K562 (cell line): ENCODE measurements around the gene WDR47. TPM values are rescaled to one million over a fixed set of nuclear protein-coding genes. Genes with fewer than 3 reads are reported as not detected.

Experiments used
- CCNT2 ChIP-seq: IDR thresholded peaks from 2 replicates; pipeline ENCODE4 v1.6.1; 2011; ENCODE audit warnings: borderline replicate concordance, low read depth, mild to moderate bottlenecking, moderate library complexity, mixed read lengths, low read length; ENCODE audit not compliant: insufficient read length; ENCODE audit errors: extremely low read depth
- EGR1 ChIP-seq: fragments of 450-650 bp; conservative IDR thresholded peaks from 2 replicates; pipeline ENCODE4 v1.6.1; 2017; ENCODE audit warnings: mild to moderate bottlenecking
- HMGN3 ChIP-seq: IDR thresholded peaks from 2 replicates; pipeline ENCODE4 v1.6.1; 2011; ENCODE audit warnings: borderline replicate concordance, low read depth, mild to moderate bottlenecking, mixed read lengths, low read length; ENCODE audit not compliant: insufficient read length; ENCODE audit errors: extremely low read depth
- POLR2B ChIP-seq: fragments of 450-650 bp; IDR thresholded peaks from 2 replicates; pipeline ENCODE4 v1.6.1; 2018; ENCODE audit warnings: low read depth; ENCODE audit not compliant: partially characterized antibody
- PURB ChIP-seq: sonication (generic); formaldehyde crosslinking; IDR thresholded peaks from 2 replicates; pipeline ENCODE4 v1.9.0; 2021; ENCODE audit warnings: low read depth, mild to moderate bottlenecking, missing genetic modification reagents
- TEAD1 ChIP-seq, 2 experiments: fragments of 450-650 bp in 1 of 2; sonication (generic) in 1 of 2; formaldehyde crosslinking; IDR thresholded peaks; 2 replicates each; pipeline versions ENCODE4 v1.4.0 to v1.8.0; 2020 to 2022; ENCODE audit warnings: mild to moderate bottlenecking in 2 of 2, missing genetic modification reagents in 1 of 2
- TSC22D4 ChIP-seq: fragments of 450-650 bp; IDR thresholded peaks from 2 replicates; pipeline ENCODE4 v1.6.1; 2016; ENCODE audit warnings: missing genetic modification characterization, missing biosample characterization, control low read depth
- polyA plus RNA-seq, 8 experiments: library from polyadenylated mRNA; depleted of rRNA in 4 of 8; stranded (reverse) in 5 of 8; unstranded in 3 of 8; fragments of >200 nt; fragmentation: Nextera tagmentation in 2 of 8; fragmentation: Illumina TruSeq in 1 of 8; extraction: Ambion mirVana in 2 of 8; extraction: Trizol in 1 of 8; gene quantifications; 2 replicates each; pipeline versions ENCODE4 v1.2.1 to v1.2.3, GENCODE V29; 2011 to 2014; ENCODE audit warnings: inconsistent platforms in 1 of 8, missing spikeins in 1 of 8
- total RNA-seq, 7 experiments: library from RNA; depleted of rRNA in 6 of 7; stranded (reverse); fragments of >200 nt in 6 of 7; fragmentation: Illumina TruSeq in 2 of 7; extraction: Trizol in 2 of 7; gene quantifications; 2 replicates each; pipeline versions ENCODE4 v1.2.1 to v1.2.3, GENCODE V29; 2011 to 2021; ENCODE audit warnings: low replicate concordance in 1 of 7
- TF ChIP-seq, protein P1 (sequence below): IDR thresholded peaks from 2 replicates; pipeline ENCODE4 v1.6.1; 2012; ENCODE audit warnings: low read depth, low read length, improper control_type of control experiment, borderline replicate concordance
- TF ChIP-seq, protein P2 (sequence below): fragments of 250-450 bp; sonication (Bioruptor Pico); IDR thresholded peaks from 2 replicates; pipeline ENCODE4 v1.4.0; 2020
- TF ChIP-seq, protein P3 (sequence below): fragments of 250-450 bp; sonication (Bioruptor Pico); IDR thresholded peaks from 2 replicates; pipeline ENCODE4 v1.9.0; 2021; ENCODE audit warnings: mild to moderate bottlenecking, inconsistent platforms

WDR47 gene
- total and polyA plus RNA-seq, 9 of the 15 experiments (the other 6 are each of a cell fraction or from before 2014, with no cell fraction given) = 1.3 to 10.1 (median 4.9) TPM

DNA sequence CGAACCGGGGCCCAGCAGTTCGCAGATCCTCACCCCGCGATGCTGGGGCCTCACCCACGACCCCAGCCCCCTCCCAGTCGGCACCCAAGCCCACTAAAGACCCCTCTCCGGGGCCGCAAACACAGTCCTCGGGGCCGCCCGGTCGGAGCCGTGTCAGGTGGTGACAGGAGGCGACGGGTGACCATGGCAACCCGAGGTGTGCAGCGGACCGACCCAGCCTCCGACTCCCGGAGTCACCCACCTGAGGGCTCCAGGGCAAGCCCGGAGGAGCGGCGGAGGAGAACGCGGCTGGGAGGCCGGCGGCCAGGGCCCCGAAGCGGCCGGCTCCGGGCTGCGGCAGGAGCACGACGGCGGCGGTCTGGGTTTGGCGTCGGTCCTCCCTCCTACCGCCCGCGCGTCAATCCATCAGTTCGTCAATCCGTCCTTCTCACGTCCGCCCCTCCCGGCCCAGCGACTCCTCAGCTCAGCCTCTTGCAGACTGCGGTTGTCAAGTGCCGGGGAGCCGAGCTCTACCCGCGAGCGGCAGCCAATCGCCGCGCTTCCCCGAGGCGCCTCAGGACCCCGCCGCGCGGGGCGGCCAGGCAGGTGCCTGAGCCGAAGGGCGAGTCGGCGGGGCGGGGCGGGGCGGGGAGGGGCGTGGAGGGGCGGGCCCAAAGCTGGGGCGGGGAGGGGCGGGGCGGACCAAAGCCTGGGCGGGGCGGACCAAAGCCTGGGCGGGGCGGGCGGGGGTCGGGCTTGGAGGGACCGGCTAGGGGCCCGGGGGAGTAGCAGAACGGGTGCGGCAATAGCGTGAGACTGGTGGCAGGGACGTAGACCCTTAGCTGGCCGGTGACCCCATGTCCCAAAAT lies at the start of gene WDR47 (continued):
- peak; percentile 79 for TF ChIP-seq CCNT2
- no peak for TF ChIP-seq PURB (CRISPR knock-in tag)
- TF ChIP-seq TSC22D4 (tag) = no peak
- TF ChIP-seq, protein P1, sequence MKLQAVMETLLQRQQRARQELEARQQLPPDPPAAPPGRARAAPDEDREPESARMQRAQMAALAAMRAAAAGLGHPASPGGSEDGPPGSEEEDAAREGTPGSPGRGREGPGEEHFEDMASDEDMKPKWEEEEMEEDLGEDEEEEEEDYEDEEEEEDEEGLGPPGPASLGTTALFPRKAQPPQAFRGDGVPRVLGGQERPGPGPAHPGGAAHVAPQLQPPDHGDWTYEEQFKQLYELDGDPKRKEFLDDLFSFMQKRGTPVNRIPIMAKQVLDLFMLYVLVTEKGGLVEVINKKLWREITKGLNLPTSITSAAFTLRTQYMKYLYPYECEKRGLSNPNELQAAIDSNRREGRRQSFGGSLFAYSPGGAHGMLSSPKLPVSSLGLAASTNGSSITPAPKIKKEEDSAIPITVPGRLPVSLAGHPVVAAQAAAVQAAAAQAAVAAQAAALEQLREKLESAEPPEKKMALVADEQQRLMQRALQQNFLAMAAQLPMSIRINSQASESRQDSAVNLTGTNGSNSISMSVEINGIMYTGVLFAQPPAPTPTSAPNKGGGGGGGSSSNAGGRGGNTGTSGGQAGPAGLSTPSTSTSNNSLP = no peak
- TF ChIP-seq TEAD1 (CRISPR knock-in tag; IDR thresholded peaks at IDR 0.05) = peak in 1 of 2 experiments; percentile 86; a peak in 2 of 4 replicates
- peak; percentile 81 for TF ChIP-seq EGR1
- TF ChIP-seq, protein P2, sequence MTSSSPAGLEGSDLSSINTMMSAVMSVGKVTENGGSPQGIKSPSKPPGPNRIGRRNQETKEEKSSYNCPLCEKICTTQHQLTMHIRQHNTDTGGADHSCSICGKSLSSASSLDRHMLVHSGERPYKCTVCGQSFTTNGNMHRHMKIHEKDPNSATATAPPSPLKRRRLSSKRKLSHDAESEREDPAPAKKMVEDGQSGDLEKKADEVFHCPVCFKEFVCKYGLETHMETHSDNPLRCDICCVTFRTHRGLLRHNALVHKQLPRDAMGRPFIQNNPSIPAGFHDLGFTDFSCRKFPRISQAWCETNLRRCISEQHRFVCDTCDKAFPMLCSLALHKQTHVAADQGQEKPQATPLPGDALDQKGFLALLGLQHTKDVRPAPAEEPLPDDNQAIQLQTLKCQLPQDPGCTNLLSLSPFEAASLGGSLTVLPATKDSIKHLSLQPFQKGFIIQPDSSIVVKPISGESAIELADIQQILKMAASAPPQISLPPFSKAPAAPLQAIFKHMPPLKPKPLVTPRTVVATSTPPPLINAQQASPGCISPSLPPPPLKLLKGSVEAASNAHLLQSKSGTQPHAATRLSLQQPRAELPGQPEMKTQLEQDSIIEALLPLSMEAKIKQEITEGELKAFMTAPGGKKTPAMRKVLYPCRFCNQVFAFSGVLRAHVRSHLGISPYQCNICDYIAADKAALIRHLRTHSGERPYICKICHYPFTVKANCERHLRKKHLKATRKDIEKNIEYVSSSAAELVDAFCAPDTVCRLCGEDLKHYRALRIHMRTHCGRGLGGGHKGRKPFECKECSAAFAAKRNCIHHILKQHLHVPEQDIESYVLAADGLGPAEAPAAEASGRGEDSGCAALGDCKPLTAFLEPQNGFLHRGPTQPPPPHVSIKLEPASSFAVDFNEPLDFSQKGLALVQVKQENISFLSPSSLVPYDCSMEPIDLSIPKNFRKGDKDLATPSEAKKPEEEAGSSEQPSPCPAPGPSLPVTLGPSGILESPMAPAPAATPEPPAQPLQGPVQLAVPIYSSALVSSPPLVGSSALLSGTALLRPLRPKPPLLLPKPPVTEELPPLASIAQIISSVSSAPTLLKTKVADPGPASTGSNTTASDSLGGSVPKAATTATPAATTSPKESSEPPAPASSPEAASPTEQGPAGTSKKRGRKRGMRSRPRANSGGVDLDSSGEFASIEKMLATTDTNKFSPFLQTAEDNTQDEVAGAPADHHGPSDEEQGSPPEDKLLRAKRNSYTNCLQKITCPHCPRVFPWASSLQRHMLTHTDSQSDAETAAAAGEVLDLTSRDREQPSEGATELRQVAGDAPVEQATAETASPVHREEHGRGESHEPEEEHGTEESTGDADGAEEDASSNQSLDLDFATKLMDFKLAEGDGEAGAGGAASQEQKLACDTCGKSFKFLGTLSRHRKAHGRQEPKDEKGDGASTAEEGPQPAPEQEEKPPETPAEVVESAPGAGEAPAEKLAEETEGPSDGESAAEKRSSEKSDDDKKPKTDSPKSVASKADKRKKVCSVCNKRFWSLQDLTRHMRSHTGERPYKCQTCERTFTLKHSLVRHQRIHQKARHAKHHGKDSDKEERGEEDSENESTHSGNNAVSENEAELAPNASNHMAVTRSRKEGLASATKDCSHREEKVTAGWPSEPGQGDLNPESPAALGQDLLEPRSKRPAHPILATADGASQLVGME (CRISPR knock-in tag) = peak; percentile 95
- TF ChIP-seq, protein P3, sequence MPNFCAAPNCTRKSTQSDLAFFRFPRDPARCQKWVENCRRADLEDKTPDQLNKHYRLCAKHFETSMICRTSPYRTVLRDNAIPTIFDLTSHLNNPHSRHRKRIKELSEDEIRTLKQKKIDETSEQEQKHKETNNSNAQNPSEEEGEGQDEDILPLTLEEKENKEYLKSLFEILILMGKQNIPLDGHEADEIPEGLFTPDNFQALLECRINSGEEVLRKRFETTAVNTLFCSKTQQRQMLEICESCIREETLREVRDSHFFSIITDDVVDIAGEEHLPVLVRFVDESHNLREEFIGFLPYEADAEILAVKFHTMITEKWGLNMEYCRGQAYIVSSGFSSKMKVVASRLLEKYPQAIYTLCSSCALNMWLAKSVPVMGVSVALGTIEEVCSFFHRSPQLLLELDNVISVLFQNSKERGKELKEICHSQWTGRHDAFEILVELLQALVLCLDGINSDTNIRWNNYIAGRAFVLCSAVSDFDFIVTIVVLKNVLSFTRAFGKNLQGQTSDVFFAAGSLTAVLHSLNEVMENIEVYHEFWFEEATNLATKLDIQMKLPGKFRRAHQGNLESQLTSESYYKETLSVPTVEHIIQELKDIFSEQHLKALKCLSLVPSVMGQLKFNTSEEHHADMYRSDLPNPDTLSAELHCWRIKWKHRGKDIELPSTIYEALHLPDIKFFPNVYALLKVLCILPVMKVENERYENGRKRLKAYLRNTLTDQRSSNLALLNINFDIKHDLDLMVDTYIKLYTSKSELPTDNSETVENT (CRISPR knock-in tag) = peak; percentile 91; the same call in 1 of the 2 replicates
- peak; percentile 74 for TF ChIP-seq POLR2B
- TF ChIP-seq HMGN3 = peak; percentile 78
